GM12878 (cell line): Measurements from ENCODE around the gene PCSK2. TPM values are rescaled to one million over a fixed set of nuclear protein-coding genes. Genes with fewer than 3 reads are reported as not detected.

ENCODE experiments used
- ATAC-seq: fragments of 200-7000 bp; cut with Tn5 transposase; 3 replicates; pipeline ENCODE4 v1.9.1; 2020; ENCODE audit warnings: mild to moderate bottlenecking, moderate library complexity
- BruUV-seq: library from RNA; stranded (reverse); fragments of 400-500 nt; replicated peaks from 2 replicates; lab custom pipeline; 2021; lab: Mats Ljungman, UMichigan
- CTCF ChIA-PET: fragments of 300-600 bp; sonication (Branson Sonifier 250); formaldehyde crosslinking; extraction: SDS; loops from one replicate; lab custom pipeline; 2021; ENCODE audit warnings: inconsistent platforms; lab: Yijun Ruan, JAX
- POLR2A ChIA-PET: fragments of 350-600 bp; formaldehyde crosslinking; extraction: SDS; loops from one replicate; lab custom pipeline; 2021; ENCODE audit warnings: inconsistent platforms; lab: Charles Lee
- RAD21 ChIA-PET: fragments of 300-600 bp; sonication (Branson Sonifier 250); formaldehyde crosslinking; loops from one replicate; lab custom pipeline; 2023; ENCODE audit warnings: antibody characterized with exemption; ENCODE audit not compliant: unreplicated experiment; lab: Charles Lee
- SMC1A ChIA-PET: fragments of 300-600 bp; sonication (Branson Sonifier 250); formaldehyde crosslinking; loops from one replicate; lab custom pipeline; 2023; ENCODE audit not compliant: unreplicated experiment, uncharacterized antibody; lab: Charles Lee
- DNase-seq: peaks from one replicate; pipeline ENCODE4 v3.0.0-alpha.2; 2011; ENCODE audit warnings: low read depth, low spot score
- FAIRE-seq: peaks from 3 replicates; lab custom pipeline; 2011; peaks lifted over from hg19 to GRCh38; lab: Jason Lieb, UNC
- H2AFZ ChIP-seq: 2 replicates; pipeline ENCODE4 v1.6.0; 2011; ENCODE audit warnings: low read depth, low read length, control low read depth; ENCODE audit not compliant: control insufficient read depth
- H3K27ac ChIP-seq: 2 replicates; pipeline ENCODE4 v1.5.1; 2011; ENCODE audit warnings: control low read depth; ENCODE audit not compliant: control insufficient read depth, insufficient read depth
- H3K27me3 ChIP-seq, 2 experiments: replicated peaks in 1 of 2; 2 replicates each; pipeline versions ENCODE4 v1.6.0 to v1.6.1; 2011; ENCODE audit warnings: low read length in 1 of 2; ENCODE audit not compliant: control insufficient read depth in 2 of 2, insufficient read depth in 2 of 2
- H3K36me3 ChIP-seq, 2 experiments: 2 replicates each; pipeline ENCODE4 v1.5.1; 2011; ENCODE audit warnings: low read length in 1 of 2; ENCODE audit not compliant: control insufficient read depth in 2 of 2, insufficient read depth in 2 of 2
- H3K4me1 ChIP-seq: 2 replicates; pipeline ENCODE4 v1.6.1; 2011; ENCODE audit warnings: mild to moderate bottlenecking, low read length, moderate library complexity, mixed read lengths; ENCODE audit not compliant: control insufficient read depth, insufficient read depth
- H3K4me2 ChIP-seq: 2 replicates; pipeline ENCODE4 v1.6.0; 2011; ENCODE audit warnings: control low read depth; ENCODE audit not compliant: control insufficient read depth, insufficient read depth
- H3K4me3 ChIP-seq: fragments of 200-600 bp; sonication (generic); 2 replicates; pipeline ENCODE4 v1.5.1; 2016
- H3K79me2 ChIP-seq: 2 replicates; pipeline ENCODE4 v1.6.0; 2011; ENCODE audit warnings: low read length; ENCODE audit not compliant: control insufficient read depth, insufficient read depth
- H3K9ac ChIP-seq: 2 replicates; pipeline ENCODE4 v1.8.0; 2011; ENCODE audit warnings: low read length, control low read depth, mixed read lengths; ENCODE audit not compliant: control insufficient read depth, insufficient read depth
- H3K9me3 ChIP-seq: replicated peaks from 3 replicates; pipeline ENCODE4 v1.5.1; 2011; ENCODE audit warnings: mild to moderate bottlenecking, low read length; ENCODE audit not compliant: control insufficient read depth, insufficient read depth
- H4K20me1 ChIP-seq: 2 replicates; pipeline ENCODE4 v1.6.0; 2011; ENCODE audit not compliant: control insufficient read depth, insufficient read depth
- CBX3 ChIP-seq: fragments of 200-600 bp; sonication (generic); IDR thresholded peaks from 2 replicates; pipeline ENCODE4 v1.6.1; 2016; ENCODE audit warnings: low read depth, borderline replicate concordance
- CREB1 ChIP-seq: IDR thresholded peaks from 2 replicates; pipeline ENCODE4 v1.6.1; 2012; ENCODE audit warnings: low read depth, mild to moderate bottlenecking, inconsistent platforms
- EZH2 ChIP-seq: IDR thresholded peaks from 2 replicates; pipeline ENCODE4 v1.6.1; 2012; ENCODE audit warnings: low read depth, mild to moderate bottlenecking, control low read depth, inconsistent platforms, low read length, borderline replicate concordance; ENCODE audit not compliant: control insufficient read depth
- FOXK2 ChIP-seq: fragments of 450-650 bp; IDR thresholded peaks from 2 replicates; pipeline ENCODE4 v1.6.1; 2017; ENCODE audit warnings: mild to moderate bottlenecking, moderate library complexity
- KLF5 ChIP-seq: fragments of 450-650 bp; IDR thresholded peaks from 2 replicates; pipeline ENCODE4 v1.6.1; 2014; ENCODE audit warnings: mild to moderate bottlenecking; ENCODE audit not compliant: partially characterized antibody
- MXI1 ChIP-seq: fragments of 150-350 bp; IDR thresholded peaks from 2 replicates; pipeline ENCODE4 v1.6.1; 2011; ENCODE audit warnings: low read depth, mild to moderate bottlenecking, inconsistent platforms, low read length, improper control_type of control experiment
- NBN ChIP-seq: fragments of 450-650 bp; IDR thresholded peaks from 2 replicates; pipeline ENCODE4 v1.6.1; 2016
- NFXL1 ChIP-seq: fragments of 450-650 bp; IDR thresholded peaks from 2 replicates; pipeline ENCODE4 v1.6.1; 2017; ENCODE audit warnings: antibody characterized with exemption, mild to moderate bottlenecking, borderline replicate concordance
- SIX5 ChIP-seq: IDR thresholded peaks from 2 replicates; pipeline ENCODE4 v1.6.1; 2011; ENCODE audit warnings: mild to moderate bottlenecking, low read depth, low read length, moderate library complexity; ENCODE audit not compliant: severe bottlenecking
- SMARCA5 ChIP-seq: fragments of 450-650 bp; IDR thresholded peaks from 2 replicates; pipeline ENCODE4 v1.6.1; 2017; ENCODE audit warnings: mild to moderate bottlenecking
- SP1 ChIP-seq: IDR thresholded peaks from one replicate; pipeline ENCODE4 v1.6.1; 2011; ENCODE audit warnings: low read depth, low read length
- TAF1 ChIP-seq: IDR thresholded peaks from 2 replicates; pipeline ENCODE4 v1.6.1; 2011; ENCODE audit warnings: mild to moderate bottlenecking, low read depth, low read length, borderline replicate concordance
- ZNF207 ChIP-seq: fragments of 450-650 bp; IDR thresholded peaks from 2 replicates; pipeline ENCODE4 v1.6.1; 2014; ENCODE audit warnings: antibody characterized with exemption, mild to moderate bottlenecking, borderline replicate concordance
- WGBS: methylation state at CpG from one replicate; pipeline ENCODE4 v1.1.6; 2016; ENCODE audit warnings: low lambda C conversion rate; ENCODE audit not compliant: insufficient replicate concordance, insufficient coverage; ENCODE audit errors: missing lambda C conversion rate; 5-methylcytosine and 5-hydroxymethylcytosine counted together
- in situ Hi-C: fragments of 300-500 bp; cut with MboI; formaldehyde crosslinking; loops from 9 replicates; pipeline ENCODE4 v1.14.3; 2018; ENCODE audit warnings: mixed read lengths
- intact Hi-C: fragments of 100-400 bp; cut with micrococcal nuclease; formaldehyde crosslinking; loops from one replicate; pipeline ENCODE4 v1.14.2; 2022; ENCODE audit not compliant: unreplicated experiment
- polyA plus RNA-seq, 11 experiments: library from polyadenylated mRNA; depleted of rRNA in 4 of 11; unstranded in 6 of 11; stranded (reverse) in 5 of 11; fragments of >200 nt; fragmentation: Nextera tagmentation in 4 of 11; fragmentation: Illumina TruSeq in 1 of 11; extraction: Ambion mirVana in 4 of 11; extraction: Trizol in 1 of 11; gene quantifications; 1 replicate in 1 of 11; 2 replicates in 10 of 11; pipeline versions ENCODE4 v1.2.1 to v1.2.3, GENCODE V29; 2011 to 2016; ENCODE audit warnings: inconsistent platforms in 2 of 11, missing spikeins in 2 of 11, low read depth in 1 of 11
- total RNA-seq, 4 experiments: library from RNA; depleted of rRNA in 3 of 4; stranded (reverse); fragments of >200 nt in 3 of 4; fragmentation: Illumina TruSeq in 1 of 4; extraction: Trizol in 1 of 4; gene quantifications; 2 replicates each; pipeline versions ENCODE4 v1.2.1 to v1.2.3, GENCODE V29; 2013 to 2021
- TF ChIP-seq, protein P1 (sequence below): IDR thresholded peaks from 2 replicates; pipeline ENCODE4 v1.6.1; 2012; ENCODE audit warnings: low read depth, low read length, improper control_type of control experiment
- TF ChIP-seq, protein P2 (sequence below): IDR thresholded peaks from 2 replicates; pipeline ENCODE4 v1.6.1; 2011; ENCODE audit warnings: low read depth, mild to moderate bottlenecking, low read length, moderate library complexity, borderline replicate concordance; ENCODE audit errors: extremely low read depth
- TF ChIP-seq, protein P3 (sequence below): fragments of 450-650 bp; IDR thresholded peaks from 2 replicates; pipeline ENCODE4 v1.6.1; 2018; ENCODE audit warnings: borderline replicate concordance, mild to moderate bottlenecking; ENCODE audit not compliant: partially characterized antibody
- TF ChIP-seq, protein P4 (sequence below): fragments of 450-650 bp; IDR thresholded peaks from 2 replicates; pipeline ENCODE4 v1.6.1; 2017; ENCODE audit warnings: low read depth, mild to moderate bottlenecking, moderate library complexity

PCSK2 gene
- total and polyA plus RNA-seq, 10 of the 15 experiments (the other 5 are each of a cell fraction or from before 2014, with no cell fraction given) = not detected

DNA sequence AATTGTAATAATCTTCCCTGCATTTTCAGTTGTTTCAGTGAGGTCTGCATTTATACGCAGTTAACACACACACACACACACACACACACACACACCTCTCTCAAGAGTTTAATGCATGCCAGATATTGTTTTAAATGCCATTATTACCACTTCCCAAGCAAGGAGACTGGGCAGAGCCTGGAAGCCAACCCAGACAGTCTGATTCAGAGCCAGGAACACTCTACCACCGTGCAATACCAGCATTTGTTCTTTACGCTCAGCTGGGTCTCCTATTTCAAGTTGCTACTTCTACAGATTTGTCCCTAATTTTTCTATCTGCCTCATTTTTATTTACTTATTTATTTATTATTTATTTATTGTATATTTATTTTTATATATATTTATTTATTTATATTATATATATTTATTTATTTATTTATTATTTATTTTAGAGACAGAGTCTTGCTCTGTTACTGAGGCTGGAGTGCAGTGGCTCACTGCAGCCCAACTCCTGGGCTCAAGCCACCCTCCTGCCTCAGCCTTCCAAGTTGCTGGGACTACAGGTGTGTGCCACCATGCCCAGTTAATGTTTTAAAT is 68.4 kb downstream of the PCSK2 start (continued):
- TF ChIP-seq TAF1 = no peak
- no peak for TF ChIP-seq NBN
- TF ChIP-seq MXI1 = no peak
- TF ChIP-seq, protein P1, sequence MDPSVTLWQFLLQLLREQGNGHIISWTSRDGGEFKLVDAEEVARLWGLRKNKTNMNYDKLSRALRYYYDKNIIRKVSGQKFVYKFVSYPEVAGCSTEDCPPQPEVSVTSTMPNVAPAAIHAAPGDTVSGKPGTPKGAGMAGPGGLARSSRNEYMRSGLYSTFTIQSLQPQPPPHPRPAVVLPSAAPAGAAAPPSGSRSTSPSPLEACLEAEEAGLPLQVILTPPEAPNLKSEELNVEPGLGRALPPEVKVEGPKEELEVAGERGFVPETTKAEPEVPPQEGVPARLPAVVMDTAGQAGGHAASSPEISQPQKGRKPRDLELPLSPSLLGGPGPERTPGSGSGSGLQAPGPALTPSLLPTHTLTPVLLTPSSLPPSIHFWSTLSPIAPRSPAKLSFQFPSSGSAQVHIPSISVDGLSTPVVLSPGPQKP = no peak
- TF ChIP-seq EZH2 = no peak
- TF ChIP-seq CREB1 = no peak
- TF ChIP-seq, protein P2, sequence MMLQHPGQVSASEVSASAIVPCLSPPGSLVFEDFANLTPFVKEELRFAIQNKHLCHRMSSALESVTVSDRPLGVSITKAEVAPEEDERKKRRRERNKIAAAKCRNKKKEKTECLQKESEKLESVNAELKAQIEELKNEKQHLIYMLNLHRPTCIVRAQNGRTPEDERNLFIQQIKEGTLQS = no peak

DNA sequence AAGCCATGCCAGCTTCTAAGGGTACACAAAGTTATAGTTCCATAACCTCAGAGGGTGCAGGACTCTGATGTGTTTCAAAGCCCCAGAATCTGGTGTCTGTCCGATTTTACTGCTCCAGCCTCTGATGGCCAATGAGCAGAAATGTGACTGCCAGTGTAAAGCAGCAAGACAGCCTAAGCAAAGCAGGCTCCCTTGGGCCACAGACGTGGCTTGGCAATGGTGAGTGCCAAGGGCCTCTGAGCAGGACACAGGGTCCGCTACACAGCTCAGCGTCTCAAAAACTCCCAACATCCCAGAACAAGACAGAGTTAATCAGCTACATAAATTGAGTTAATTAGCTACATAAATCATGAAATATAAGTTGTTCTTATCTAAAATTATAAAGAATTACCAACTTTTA is 69.2 kb downstream of the PCSK2 start:
- H3K27ac ChIP-seq = no peak overlapping the region
- ChIA-PET POLR2A (no interaction called here), CTCF (interaction anchor here (1.0 to 1.7 kb wide), 2 partner anchors 17 to 376 kb away, joined by 3 to 5 read pairs; no protein-coding TSS in a partner anchor), SMC1A (no interaction called here), RAD21 (no interaction called here)
- DNase-seq = no peak
- H3K4me2 ChIP-seq = no peak overlapping the region
- in situ Hi-C loops = no loop called here
- H4K20me1 ChIP-seq = no peaks in the 10 kb centered on the region
- no peaks in the 10 kb centered on the region for H3K36me3 ChIP-seq
- H3K27me3 ChIP-seq = no peaks in the 10 kb centered on the region
- H3K4me3 ChIP-seq = no peak overlapping the region
- H3K9ac ChIP-seq = no peak overlapping the region
- no peaks in the 10 kb centered on the region for H3K4me1 ChIP-seq
- H3K79me2 ChIP-seq = no peaks in the 10 kb centered on the region
- no peaks in the 10 kb centered on the region for H3K9me3 ChIP-seq
- WGBS = 48% methylated on average over 4 of the region's 4 CpGs
- H2AFZ ChIP-seq = no peak overlapping the region
- TF ChIP-seq NFXL1 (no peak), KLF5 (no peak), ZNF207 (no peak), FOXK2 (no peak), CBX3 (no peak), SMARCA5 (no peak), SP1 (no peak), TAF1 (no peak), SIX5 (no peak)
- TF ChIP-seq, protein P3, sequence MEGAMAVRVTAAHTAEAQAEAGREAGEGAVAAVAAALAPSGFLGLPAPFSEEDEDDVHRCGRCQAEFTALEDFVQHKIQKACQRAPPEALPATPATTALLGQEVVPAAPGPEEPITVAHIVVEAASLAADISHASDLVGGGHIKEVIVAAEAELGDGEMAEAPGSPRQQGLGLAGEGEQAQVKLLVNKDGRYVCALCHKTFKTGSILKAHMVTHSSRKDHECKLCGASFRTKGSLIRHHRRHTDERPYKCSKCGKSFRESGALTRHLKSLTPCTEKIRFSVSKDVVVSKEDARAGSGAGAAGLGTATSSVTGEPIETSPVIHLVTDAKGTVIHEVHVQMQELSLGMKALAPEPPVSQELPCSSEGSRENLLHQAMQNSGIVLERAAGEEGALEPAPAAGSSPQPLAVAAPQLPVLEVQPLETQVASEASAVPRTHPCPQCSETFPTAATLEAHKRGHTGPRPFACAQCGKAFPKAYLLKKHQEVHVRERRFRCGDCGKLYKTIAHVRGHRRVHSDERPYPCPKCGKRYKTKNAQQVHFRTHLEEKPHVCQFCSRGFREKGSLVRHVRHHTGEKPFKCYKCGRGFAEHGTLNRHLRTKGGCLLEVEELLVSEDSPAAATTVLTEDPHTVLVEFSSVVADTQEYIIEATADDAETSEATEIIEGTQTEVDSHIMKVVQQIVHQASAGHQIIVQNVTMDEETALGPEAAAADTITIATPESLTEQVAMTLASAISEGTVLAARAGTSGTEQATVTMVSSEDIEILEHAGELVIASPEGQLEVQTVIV = no peak
- TF ChIP-seq, protein P4, sequence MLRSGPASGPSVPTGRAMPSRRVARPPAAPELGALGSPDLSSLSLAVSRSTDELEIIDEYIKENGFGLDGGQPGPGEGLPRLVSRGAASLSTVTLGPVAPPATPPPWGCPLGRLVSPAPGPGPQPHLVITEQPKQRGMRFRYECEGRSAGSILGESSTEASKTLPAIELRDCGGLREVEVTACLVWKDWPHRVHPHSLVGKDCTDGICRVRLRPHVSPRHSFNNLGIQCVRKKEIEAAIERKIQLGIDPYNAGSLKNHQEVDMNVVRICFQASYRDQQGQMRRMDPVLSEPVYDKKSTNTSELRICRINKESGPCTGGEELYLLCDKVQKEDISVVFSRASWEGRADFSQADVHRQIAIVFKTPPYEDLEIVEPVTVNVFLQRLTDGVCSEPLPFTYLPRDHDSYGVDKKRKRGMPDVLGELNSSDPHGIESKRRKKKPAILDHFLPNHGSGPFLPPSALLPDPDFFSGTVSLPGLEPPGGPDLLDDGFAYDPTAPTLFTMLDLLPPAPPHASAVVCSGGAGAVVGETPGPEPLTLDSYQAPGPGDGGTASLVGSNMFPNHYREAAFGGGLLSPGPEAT = no peak
- TF ChIP-seq, protein P2 = no peak
- TF ChIP-seq, all 136 proteins: peak for 0
- BruUV-seq = no TSS peak
- ATAC-seq (no peak), FAIRE-seq (no peak)
- intact Hi-C loops = no loop called here
